Keratinocyte (primary cell): Measurements from ENCODE around the gene NFYC. TPM values are rescaled to one million over a fixed set of nuclear protein-coding genes. Genes with fewer than 3 reads are reported as not detected.

Source experiments
- DNase-seq: peaks from one replicate; pipeline ENCODE4 v3.0.0-alpha.2; 2011; ENCODE audit warnings: low read depth, missing footprints, low spot score
- FAIRE-seq: peaks from 2 replicates; lab custom pipeline; 2011; peaks lifted over from hg19 to GRCh38; lab: Jason Lieb, UNC
- H2AFZ ChIP-seq: 2 replicates; pipeline ENCODE4 v1.6.0; 2012; ENCODE audit warnings: low read length, control low read depth, inconsistent platforms; ENCODE audit not compliant: control insufficient read depth
- H3K27ac ChIP-seq: 2 replicates; pipeline ENCODE4 v1.5.1; 2011; ENCODE audit warnings: low read length; ENCODE audit not compliant: control insufficient read depth, insufficient read depth
- H3K27me3 ChIP-seq: 3 replicates; pipeline ENCODE4 v1.6.0; 2011; ENCODE audit warnings: low read length; ENCODE audit not compliant: control insufficient read depth, insufficient read depth; ENCODE audit errors: extremely low read depth
- H3K36me3 ChIP-seq, 2 experiments: 2 replicates in 1 of 2; 3 replicates in 1 of 2; pipeline ENCODE4 v1.5.1; 2011; ENCODE audit warnings: low read length in 2 of 2, mild to moderate bottlenecking in 1 of 2; ENCODE audit not compliant: control insufficient read depth in 2 of 2, insufficient read depth in 2 of 2; ENCODE audit errors: extremely low read depth in 1 of 2
- H3K4me1 ChIP-seq: 3 replicates; pipeline ENCODE4 v1.5.1; 2011; ENCODE audit warnings: low read length; ENCODE audit not compliant: control insufficient read depth, insufficient read depth; ENCODE audit errors: extremely low read depth
- H3K4me2 ChIP-seq: 3 replicates; pipeline ENCODE4 v1.6.0; 2011; ENCODE audit warnings: low read depth, low read length; ENCODE audit not compliant: control insufficient read depth, insufficient read depth; ENCODE audit errors: extremely low read depth
- H3K4me3 ChIP-seq, 3 experiments: fragments of 200-600 bp in 1 of 3; sonication (generic) in 1 of 3; 2 replicates in 2 of 3; 3 replicates in 1 of 3; pipeline ENCODE4 v1.5.1; 2011 to 2016; ENCODE audit warnings: low read length in 3 of 3, mild to moderate bottlenecking in 3 of 3, control low read depth in 2 of 3, inconsistent platforms in 1 of 3, low read depth in 1 of 3, mixed read lengths in 1 of 3, mixed run types in 1 of 3, moderate library complexity in 1 of 3; ENCODE audit not compliant: control insufficient read depth in 2 of 3, insufficient read depth in 2 of 3; ENCODE audit errors: extremely low read depth in 1 of 3
- H3K79me2 ChIP-seq: 2 replicates; pipeline ENCODE4 v1.6.0; 2012; ENCODE audit warnings: low read length; ENCODE audit not compliant: control insufficient read depth, insufficient read depth
- H3K9ac ChIP-seq: 3 replicates; pipeline ENCODE4 v1.6.0; 2011; ENCODE audit warnings: low read length; ENCODE audit not compliant: control insufficient read depth, insufficient read depth; ENCODE audit errors: extremely low read depth
- H3K9me1 ChIP-seq: 3 replicates; pipeline ENCODE4 v1.6.0; 2011; ENCODE audit warnings: low read length; ENCODE audit not compliant: control insufficient read depth, insufficient read depth; ENCODE audit errors: extremely low read depth
- H3K9me3 ChIP-seq: 2 replicates; pipeline ENCODE4 v1.5.1; 2012; ENCODE audit warnings: low read depth, low read length; ENCODE audit not compliant: control insufficient read depth
- H4K20me1 ChIP-seq: 3 replicates; pipeline ENCODE4 v1.6.0; 2011; ENCODE audit warnings: low read length; ENCODE audit not compliant: control insufficient read depth, insufficient read depth; ENCODE audit errors: extremely low read depth
- EZH2 ChIP-seq: IDR thresholded peaks from one replicate; pipeline ENCODE4 v1.6.1; 2012; ENCODE audit warnings: inconsistent platforms, mild to moderate bottlenecking, low read length, moderate library complexity
- dilution Hi-C: fragments of 300-500 bp; cut with MboI; formaldehyde crosslinking; loops from one replicate; pipeline ENCODE4 v1.7.0; 2020; ENCODE audit warnings: low sequenced_read_pairs; ENCODE audit not compliant: extremely low pct_ligation_motif_present
- polyA plus RNA-seq, 5 experiments: library from polyadenylated mRNA; depleted of rRNA in 3 of 5; stranded (reverse) in 3 of 5; stranded (forward) in 1 of 5; unstranded in 1 of 5; fragments of >200 nt; gene quantifications; 1 replicate in 1 of 5; 2 replicates in 3 of 5; 3 replicates in 1 of 5; pipeline versions ENCODE4 v1.2.1 to v1.2.3, GENCODE V29; 2011 to 2012; ENCODE audit warnings: missing spikeins in 2 of 5, low read depth in 1 of 5, low replicate concordance in 1 of 5
- TF ChIP-seq, protein P1 (sequence below), 3 experiments: IDR thresholded peaks in 1 of 3; conservative IDR thresholded peaks in 1 of 3; optimal IDR thresholded peaks in 1 of 3; 2 replicates in 2 of 3; 3 replicates in 1 of 3; pipeline versions ENCODE3 to v1.5.1; 2011; ENCODE audit warnings: low read length in 3 of 3, mild to moderate bottlenecking in 3 of 3, moderate library complexity in 2 of 3, control low read depth in 1 of 3, inconsistent platforms in 1 of 3; ENCODE audit not compliant: insufficient read depth in 2 of 3; ENCODE audit errors: extremely low read depth in 1 of 3

The NFYC gene
- polyA plus RNA-seq, 1 donor (not counting 4 experiments of a cell fraction or from before 2014, with no cell fraction given), result 32.4 TPM

DNA sequence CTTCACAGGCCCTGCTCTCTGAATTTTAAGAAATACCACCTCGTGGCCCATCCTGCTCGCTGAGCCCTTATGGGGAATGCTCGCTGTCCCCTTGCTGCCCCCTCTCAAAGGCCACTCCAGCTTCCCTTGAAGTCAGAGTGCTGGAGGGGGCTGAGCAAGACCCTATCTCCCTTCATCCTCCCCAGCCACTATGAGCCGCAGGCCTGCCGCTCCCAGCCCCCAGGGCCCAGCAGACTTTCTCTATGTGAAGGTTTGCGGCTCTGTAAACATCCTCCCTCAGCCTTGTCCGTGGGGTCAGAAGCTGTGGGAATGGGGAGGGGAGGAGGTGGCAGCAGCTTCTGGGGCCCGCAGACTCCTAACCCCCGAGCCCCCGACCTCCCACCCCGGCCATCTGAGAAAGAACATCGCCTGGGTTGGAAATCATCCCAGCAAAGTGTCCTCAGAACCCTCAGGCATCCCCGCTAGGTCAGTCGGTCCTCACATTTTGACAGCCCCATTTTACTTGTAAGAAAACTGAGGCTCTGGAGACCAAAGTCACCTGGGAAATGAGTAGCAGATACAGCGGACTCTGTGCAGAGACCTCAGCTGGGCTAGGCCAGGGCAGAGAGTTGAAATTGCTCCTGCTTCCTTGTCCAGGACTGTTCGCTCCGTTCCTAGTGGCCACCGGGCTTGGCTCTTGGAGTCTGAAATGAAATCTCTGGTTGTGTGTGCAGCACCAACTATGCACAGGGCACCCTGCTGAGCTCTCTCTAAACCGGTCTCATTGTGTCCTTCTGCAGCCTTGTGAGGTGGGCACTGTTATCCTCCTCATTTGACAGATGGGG is 96.4 kb downstream of the NFYC start:
- Histone ChIP-seq H3K79me2 (no peaks in the 10 kb centered on the region), H3K27ac (no peak overlapping the region), H3K4me1 (peaks cover 3% of the 10 kb centered on the region), H3K4me3 (no peak overlapping the region), H2AFZ (no peak overlapping the region), H3K9ac (no peak overlapping the region), H3K4me2 (no peak overlapping the region), H3K9me3 (no peaks in the 10 kb centered on the region), H3K36me3 (no peaks in the 10 kb centered on the region), H3K27me3 (peaks cover 51% of the 10 kb centered on the region), H4K20me1 (no peaks in the 10 kb centered on the region), H3K9me1 (no peaks in the 10 kb centered on the region)
- FAIRE-seq (no peak), DNase-seq (no peak)
- dilution Hi-C loops, result no loop called here
- TF ChIP-seq, protein P1, sequence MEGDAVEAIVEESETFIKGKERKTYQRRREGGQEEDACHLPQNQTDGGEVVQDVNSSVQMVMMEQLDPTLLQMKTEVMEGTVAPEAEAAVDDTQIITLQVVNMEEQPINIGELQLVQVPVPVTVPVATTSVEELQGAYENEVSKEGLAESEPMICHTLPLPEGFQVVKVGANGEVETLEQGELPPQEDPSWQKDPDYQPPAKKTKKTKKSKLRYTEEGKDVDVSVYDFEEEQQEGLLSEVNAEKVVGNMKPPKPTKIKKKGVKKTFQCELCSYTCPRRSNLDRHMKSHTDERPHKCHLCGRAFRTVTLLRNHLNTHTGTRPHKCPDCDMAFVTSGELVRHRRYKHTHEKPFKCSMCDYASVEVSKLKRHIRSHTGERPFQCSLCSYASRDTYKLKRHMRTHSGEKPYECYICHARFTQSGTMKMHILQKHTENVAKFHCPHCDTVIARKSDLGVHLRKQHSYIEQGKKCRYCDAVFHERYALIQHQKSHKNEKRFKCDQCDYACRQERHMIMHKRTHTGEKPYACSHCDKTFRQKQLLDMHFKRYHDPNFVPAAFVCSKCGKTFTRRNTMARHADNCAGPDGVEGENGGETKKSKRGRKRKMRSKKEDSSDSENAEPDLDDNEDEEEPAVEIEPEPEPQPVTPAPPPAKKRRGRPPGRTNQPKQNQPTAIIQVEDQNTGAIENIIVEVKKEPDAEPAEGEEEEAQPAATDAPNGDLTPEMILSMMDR (optimal IDR thresholded peaks at IDR 0.05 in 1 of 3, IDR thresholded peaks at IDR 0.05 in 1 of 3, conservative IDR thresholded peaks at IDR 0.05 in 1 of 3; ENCODE audit: extremely low read depth in 1 of 3, insufficient read depth in 2 of 3, low read length in 3 of 3), result no peak
- no peak for TF ChIP-seq EZH2

DNA sequence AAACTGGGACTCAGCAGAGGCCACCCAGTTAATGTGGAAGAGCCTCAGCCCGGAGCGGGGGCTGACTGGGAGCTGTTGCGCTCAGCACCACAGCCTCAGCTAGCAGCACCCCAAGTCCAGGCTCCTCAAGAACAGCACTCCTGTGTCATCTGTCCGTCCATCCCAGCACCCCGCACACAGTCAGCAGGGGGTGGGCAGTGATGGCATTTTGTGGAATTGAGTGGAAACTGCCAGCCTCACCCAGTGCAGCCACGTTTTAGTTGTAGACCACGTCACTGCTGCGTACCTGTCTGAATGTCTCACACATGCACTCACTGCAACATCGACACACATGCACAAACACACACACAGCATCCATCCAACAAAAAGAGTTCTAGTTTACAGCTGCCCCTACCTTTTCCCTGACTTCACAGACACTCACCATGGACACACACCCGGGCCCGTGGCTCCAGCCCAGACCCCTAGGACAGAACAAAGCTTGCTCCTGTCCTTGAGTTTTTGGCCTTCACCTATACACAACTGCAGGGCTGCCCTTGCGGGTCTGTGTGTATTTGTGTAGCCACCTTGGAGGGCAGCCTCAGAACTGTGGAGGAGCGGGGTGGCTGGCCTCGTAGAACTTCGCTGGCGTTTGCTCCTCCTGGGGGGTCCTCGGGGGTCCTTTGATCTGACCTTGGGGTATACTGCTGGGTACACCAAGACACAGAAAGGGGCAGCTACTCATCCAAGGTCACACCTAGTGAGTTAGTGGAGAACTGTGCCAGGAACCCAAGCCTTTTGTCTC is 97.2 kb downstream of the NFYC start:
- no peak for FAIRE-seq

More for the DNA sequence above, 97.2 kb downstream of the NFYC start:
- Histone ChIP-seq H3K4me1 (no peaks in the 10 kb centered on the region), H3K36me3 (no peaks in the 10 kb centered on the region), H3K79me2 (no peaks in the 10 kb centered on the region), H3K27ac (no peak overlapping the region), H4K20me1 (no peaks in the 10 kb centered on the region), H3K9me1 (no peaks in the 10 kb centered on the region), H3K27me3 (peaks cover 53% of the 10 kb centered on the region), H3K4me2 (no peak overlapping the region), H3K9ac (no peak overlapping the region), H3K4me3 (no peak overlapping the region), H2AFZ (no peak overlapping the region), H3K9me3 (no peaks in the 10 kb centered on the region)
- no peak for TF ChIP-seq EZH2
- TF ChIP-seq, protein P1 (optimal IDR thresholded peaks at IDR 0.05 in 1 of 3, IDR thresholded peaks at IDR 0.05 in 1 of 3, conservative IDR thresholded peaks at IDR 0.05 in 1 of 3; ENCODE audit: extremely low read depth in 1 of 3, insufficient read depth in 2 of 3, low read length in 3 of 3), result no peak
- DNase-seq, result no peak
- dilution Hi-C loops, result no loop called here
